ENCODE measurements around the gene MKRN2.

MKRN2 gene

DNA sequence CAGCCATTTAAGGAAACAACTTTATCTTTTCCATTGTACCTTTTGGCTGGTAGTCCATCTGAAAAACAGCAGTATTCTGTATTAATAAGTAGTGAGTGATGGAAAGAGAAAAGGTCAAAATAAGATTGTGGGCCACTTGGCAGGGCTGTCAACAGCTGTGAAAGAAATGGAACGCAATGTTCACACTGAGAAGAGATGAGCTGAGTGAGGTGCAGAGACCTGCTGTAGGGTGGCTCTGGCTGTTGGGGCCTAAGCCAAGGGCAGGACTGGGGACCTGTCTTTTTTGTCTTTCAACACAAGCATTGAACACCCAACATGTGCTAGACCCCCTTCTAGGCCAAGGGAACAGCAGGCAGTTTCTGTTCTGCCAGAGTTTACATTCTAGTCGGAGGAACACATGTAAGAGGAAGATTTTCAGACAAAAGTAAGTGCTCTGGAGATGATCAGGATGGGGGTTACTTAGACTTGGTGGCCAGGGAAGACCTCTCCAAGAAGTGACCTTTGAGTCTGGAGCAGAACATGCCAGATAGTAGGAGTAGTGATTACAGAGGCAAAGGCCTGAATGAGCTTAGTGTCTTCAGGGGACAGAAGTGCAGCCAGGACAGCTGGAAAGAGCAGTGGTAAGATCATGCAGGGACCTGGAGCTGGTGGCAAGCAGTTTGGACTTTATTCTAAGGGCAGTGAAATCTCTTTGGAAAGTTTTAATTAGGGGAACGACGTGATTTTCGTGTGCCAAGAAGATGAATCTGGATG lies 43.0 kb upstream of the MKRN2 start:
- H3K4me3 ChIP-seq (ENCODE audit: low read depth, low read length): no peak overlapping the region
- TF ChIP-seq, protein P1, sequence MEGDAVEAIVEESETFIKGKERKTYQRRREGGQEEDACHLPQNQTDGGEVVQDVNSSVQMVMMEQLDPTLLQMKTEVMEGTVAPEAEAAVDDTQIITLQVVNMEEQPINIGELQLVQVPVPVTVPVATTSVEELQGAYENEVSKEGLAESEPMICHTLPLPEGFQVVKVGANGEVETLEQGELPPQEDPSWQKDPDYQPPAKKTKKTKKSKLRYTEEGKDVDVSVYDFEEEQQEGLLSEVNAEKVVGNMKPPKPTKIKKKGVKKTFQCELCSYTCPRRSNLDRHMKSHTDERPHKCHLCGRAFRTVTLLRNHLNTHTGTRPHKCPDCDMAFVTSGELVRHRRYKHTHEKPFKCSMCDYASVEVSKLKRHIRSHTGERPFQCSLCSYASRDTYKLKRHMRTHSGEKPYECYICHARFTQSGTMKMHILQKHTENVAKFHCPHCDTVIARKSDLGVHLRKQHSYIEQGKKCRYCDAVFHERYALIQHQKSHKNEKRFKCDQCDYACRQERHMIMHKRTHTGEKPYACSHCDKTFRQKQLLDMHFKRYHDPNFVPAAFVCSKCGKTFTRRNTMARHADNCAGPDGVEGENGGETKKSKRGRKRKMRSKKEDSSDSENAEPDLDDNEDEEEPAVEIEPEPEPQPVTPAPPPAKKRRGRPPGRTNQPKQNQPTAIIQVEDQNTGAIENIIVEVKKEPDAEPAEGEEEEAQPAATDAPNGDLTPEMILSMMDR (IDR thresholded peaks at IDR 0.05; ENCODE audit: low read depth, low read length): no peak
- TF ChIP-seq, protein P2, sequence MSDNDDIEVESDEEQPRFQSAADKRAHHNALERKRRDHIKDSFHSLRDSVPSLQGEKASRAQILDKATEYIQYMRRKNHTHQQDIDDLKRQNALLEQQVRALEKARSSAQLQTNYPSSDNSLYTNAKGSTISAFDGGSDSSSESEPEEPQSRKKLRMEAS (IDR thresholded peaks at IDR 0.05; ENCODE audit: low read depth, low read length): no peak
- no peak for DNase-seq (ENCODE audit: low read depth)

DNA sequence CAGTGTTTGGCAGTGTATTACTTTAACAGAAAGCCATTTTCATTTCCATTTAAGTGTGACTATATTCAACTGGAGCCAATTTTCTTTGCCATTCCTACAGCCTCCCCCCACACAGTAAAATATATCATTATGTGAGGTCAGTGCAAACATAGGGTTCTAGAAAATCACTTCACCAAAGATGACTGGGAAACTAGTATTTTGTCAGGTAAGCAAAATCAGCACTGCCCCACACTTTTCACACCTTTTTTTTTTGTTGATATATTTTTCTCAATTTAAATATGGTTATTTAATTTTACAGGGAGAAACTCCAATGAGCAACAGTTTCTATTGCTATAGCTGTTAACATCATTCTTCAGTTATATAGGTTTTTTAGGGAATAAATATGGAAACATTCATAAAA lies 41.3 kb upstream of the MKRN2 start:
- no peak for DNase-seq (ENCODE audit: low read depth)
- no peak overlapping the region for H3K4me3 ChIP-seq (ENCODE audit: low read depth, low read length)
- TF ChIP-seq, protein P1 (IDR thresholded peaks at IDR 0.05; ENCODE audit: low read depth, low read length): no peak
- TF ChIP-seq, protein P2 (IDR thresholded peaks at IDR 0.05; ENCODE audit: low read depth, low read length): no peak

DNA sequence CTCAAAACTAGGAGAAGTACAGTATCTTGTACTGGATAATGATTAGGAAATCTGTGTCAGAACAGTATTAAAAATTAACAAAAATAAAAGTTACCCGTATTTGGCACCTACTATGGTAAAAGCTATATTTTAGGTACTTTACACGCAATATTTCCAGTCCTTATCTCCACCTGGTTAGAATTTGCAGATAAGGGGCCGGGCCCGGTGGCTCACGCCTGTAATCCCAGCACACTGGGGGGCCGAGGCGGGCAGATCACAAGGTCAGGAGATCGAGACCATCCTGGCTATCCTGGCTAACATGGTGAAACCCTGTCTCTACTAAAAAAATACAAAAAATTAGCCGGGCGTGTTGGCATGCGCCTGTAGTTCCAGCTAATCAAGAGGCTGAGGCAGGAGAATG lies 40.0 kb upstream of the MKRN2 start:
- DNase-seq (ENCODE audit: low read depth): no peak
- TF ChIP-seq POLR2A (IDR thresholded peaks at IDR 0.05; ENCODE audit: extremely low read depth, insufficient read length) (no peak), MYC (IDR thresholded peaks at IDR 0.05; ENCODE audit: low read depth, low read length) (no peak)
- TF ChIP-seq, protein P1 (IDR thresholded peaks at IDR 0.05; ENCODE audit: low read depth, low read length): no peak
- TF ChIP-seq, protein P2 (IDR thresholded peaks at IDR 0.05; ENCODE audit: low read depth, low read length): no peak

DNA sequence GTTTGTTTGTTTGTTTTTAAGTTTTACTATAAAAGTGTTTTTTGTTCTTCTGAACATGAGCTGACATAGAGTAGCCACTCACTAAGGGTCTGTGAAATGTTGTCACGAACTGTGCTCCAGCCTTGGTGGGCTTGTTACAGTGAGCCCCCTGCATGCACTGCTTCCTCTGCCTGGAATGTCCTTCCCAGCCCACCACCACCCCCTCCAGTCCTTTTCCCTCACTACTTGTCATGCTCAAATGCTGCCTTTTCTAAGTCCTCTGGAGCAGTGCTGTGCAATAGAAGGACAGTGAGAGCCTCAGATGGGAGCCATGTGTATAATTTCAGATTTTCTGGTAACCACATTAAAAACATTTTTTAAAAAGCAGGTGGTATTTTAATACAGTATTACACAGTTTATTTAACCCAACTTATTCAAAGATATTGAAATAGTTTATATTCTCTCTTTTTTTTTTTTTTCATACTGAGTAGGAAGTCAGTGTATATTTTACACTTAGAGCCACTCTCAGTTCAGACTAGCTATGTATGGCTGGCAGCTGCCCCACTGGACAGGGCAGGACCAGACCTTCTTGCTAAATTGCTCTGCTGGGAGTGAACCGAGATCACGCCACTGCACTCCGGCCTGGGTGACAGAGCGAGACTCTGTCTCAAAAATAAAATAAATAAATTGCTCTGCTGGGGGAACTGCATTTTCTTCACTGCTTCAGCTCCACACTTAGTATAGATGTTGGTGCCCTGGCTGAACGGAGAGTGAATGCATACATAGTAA lies 38.4 kb upstream of the MKRN2 start:
- DNase-seq (ENCODE audit: low read depth): no peak
- H3K4me3 ChIP-seq (ENCODE audit: low read depth, low read length): no peak overlapping the region
- TF ChIP-seq, protein P1 (IDR thresholded peaks at IDR 0.05; ENCODE audit: low read depth, low read length): no peak
- TF ChIP-seq MYC (IDR thresholded peaks at IDR 0.05; ENCODE audit: low read depth, low read length) (no peak), POLR2A (IDR thresholded peaks at IDR 0.05; ENCODE audit: extremely low read depth, insufficient read length) (no peak)
- TF ChIP-seq, protein P2 (IDR thresholded peaks at IDR 0.05; ENCODE audit: low read depth, low read length): no peak

More for the DNA sequence above, 40.0 kb upstream of the MKRN2 start:
- H3K4me3 ChIP-seq (ENCODE audit: low read depth, low read length): no peak overlapping the region

DNA sequence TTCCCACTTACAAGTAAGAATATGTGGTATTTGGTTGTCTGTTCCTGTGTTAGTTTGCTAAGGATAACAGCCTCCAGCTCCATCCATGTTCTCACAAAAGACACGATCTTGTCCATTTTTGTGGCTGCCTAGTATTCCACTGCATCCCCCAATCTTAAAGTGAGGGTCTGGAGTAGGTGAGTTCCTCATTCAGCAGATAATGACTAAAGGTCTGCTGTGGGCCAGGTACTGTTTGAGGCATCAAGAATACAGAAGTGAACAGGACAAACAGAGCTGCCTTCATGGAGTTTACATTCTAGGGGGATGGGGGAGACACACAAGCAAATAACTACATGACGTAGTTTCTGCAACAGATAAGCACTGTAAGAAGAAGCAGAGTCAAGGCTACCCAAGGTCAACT lies 35.9 kb upstream of the MKRN2 start:
- no peak overlapping the region for H3K4me3 ChIP-seq (ENCODE audit: low read depth, low read length)
- TF ChIP-seq MYC (IDR thresholded peaks at IDR 0.05; ENCODE audit: low read depth, low read length) (no peak), POLR2A (IDR thresholded peaks at IDR 0.05; ENCODE audit: extremely low read depth, insufficient read length) (no peak)
- TF ChIP-seq, protein P1 (IDR thresholded peaks at IDR 0.05; ENCODE audit: low read depth, low read length): no peak
- TF ChIP-seq, protein P2 (IDR thresholded peaks at IDR 0.05; ENCODE audit: low read depth, low read length): no peak
- no peak for DNase-seq (ENCODE audit: low read depth)

Data from NB4 (cell line).